ENCODE results near the gene GLT8D1.
"Not testable (repeated sequence)": the region's sequence is repeated elsewhere in the genome, so short reads cannot be mapped to it uniquely, and the experiment has no call there.

Gene GLT8D1

GRCh38 chr3:52742418-52743041 lies 36.9 kb upstream of the GLT8D1 start:
- H3K36me3 ChIP-seq: peaks cover 66% of the 10 kb centered on the region
- H3K27ac ChIP-seq: no peak overlapping the region
- no peaks in the 10 kb centered on the region for H3K9me3 ChIP-seq
- no peaks in the 10 kb centered on the region for H3K27me3 ChIP-seq
- no peak overlapping the region for H3K4me3 ChIP-seq (ENCODE audit: low read depth in 1 of 2, low read length in 1 of 2)
- no peaks in the 10 kb centered on the region for H3K4me1 ChIP-seq (ENCODE audit: control insufficient read depth in 1 of 2, insufficient read depth in 1 of 2, low read depth in 1 of 2, low read length in 1 of 2)
- no peak for TF ChIP-seq CTCF (IDR thresholded peaks at IDR 0.05)

- Histone ChIP-seq H3K27me3 (no peaks in the 10 kb centered on the region), H3K4me1 (ENCODE audit: control insufficient read depth in 1 of 2, insufficient read depth in 1 of 2, low read depth in 1 of 2, low read length in 1 of 2) (no peaks in the 10 kb centered on the region), H3K36me3 (peaks cover 49% of the 10 kb centered on the region), H3K27ac (no peak overlapping the region), H3K9me3 (no peaks in the 10 kb centered on the region), H3K4me3 (ENCODE audit: low read depth in 1 of 2, low read length in 1 of 2) (no peak overlapping the region)
- TF ChIP-seq CTCF (IDR thresholded peaks at IDR 0.05): no peak
These were observed 34.1 kb upstream of the GLT8D1 start for GRCh38 chr3:52739730-52740129.

GRCh38 chr3:52733256-52733891 lies 27.8 kb upstream of the GLT8D1 start:
- Histone ChIP-seq H3K27me3 (no peaks in the 10 kb centered on the region), H3K36me3 (peaks cover 22% of the 10 kb centered on the region), H3K4me3 (ENCODE audit: low read depth in 1 of 2, low read length in 1 of 2) (no peak overlapping the region), H3K9me3 (peaks cover 5% of the 10 kb centered on the region), H3K4me1 (ENCODE audit: control insufficient read depth in 1 of 2, insufficient read depth in 1 of 2, low read depth in 1 of 2, low read length in 1 of 2) (no peaks in the 10 kb centered on the region), H3K27ac (no peak overlapping the region)
- no peak for TF ChIP-seq CTCF (IDR thresholded peaks at IDR 0.05)

- TF ChIP-seq CTCF (IDR thresholded peaks at IDR 0.05): no peak
- Histone ChIP-seq H3K27me3 (no peaks in the 10 kb centered on the region), H3K9me3 (peaks cover 9% of the 10 kb centered on the region), H3K4me3 (ENCODE audit: low read depth in 1 of 2, low read length in 1 of 2) (no peak overlapping the region), H3K27ac (no peak overlapping the region), H3K36me3 (peaks cover 21% of the 10 kb centered on the region), H3K4me1 (ENCODE audit: control insufficient read depth in 1 of 2, insufficient read depth in 1 of 2, low read depth in 1 of 2, low read length in 1 of 2) (no peaks in the 10 kb centered on the region)
These were observed 26.0 kb upstream of the GLT8D1 start for GRCh38 chr3:52731590-52731989.

- TF ChIP-seq CTCF (IDR thresholded peaks at IDR 0.05): no peak
- Histone ChIP-seq H3K27ac (no peak overlapping the region), H3K9me3 (peaks cover 9% of the 10 kb centered on the region), H3K4me1 (ENCODE audit: control insufficient read depth in 1 of 2, insufficient read depth in 1 of 2, low read depth in 1 of 2, low read length in 1 of 2) (no peaks in the 10 kb centered on the region), H3K4me3 (ENCODE audit: low read depth in 1 of 2, low read length in 1 of 2) (no peak overlapping the region), H3K27me3 (no peaks in the 10 kb centered on the region), H3K36me3 (peaks cover 14% of the 10 kb centered on the region)
These were observed 25.1 kb upstream of the GLT8D1 start for GRCh38 chr3:52730681-52731080.

- not testable (repeated sequence) for H3K9me3 ChIP-seq; H3K4me1 ChIP-seq (ENCODE audit: control insufficient read depth in 1 of 2, insufficient read depth in 1 of 2, low read depth in 1 of 2, low read length in 1 of 2); H3K4me3 ChIP-seq (ENCODE audit: low read depth in 1 of 2, low read length in 1 of 2); H3K27ac ChIP-seq; H3K36me3 ChIP-seq; H3K27me3 ChIP-seq
These were observed 23.2 kb upstream of the GLT8D1 start for GRCh38 chr3:52728753-52729152.

Data from neutrophil (primary cell).